ENCODE data around the gene PRRT1B.
"Not testable (repeated sequence)": the region's sequence is repeated elsewhere in the genome, so short reads cannot be mapped to it uniquely, and the experiment has no call there.

PRRT1B gene

DNA sequence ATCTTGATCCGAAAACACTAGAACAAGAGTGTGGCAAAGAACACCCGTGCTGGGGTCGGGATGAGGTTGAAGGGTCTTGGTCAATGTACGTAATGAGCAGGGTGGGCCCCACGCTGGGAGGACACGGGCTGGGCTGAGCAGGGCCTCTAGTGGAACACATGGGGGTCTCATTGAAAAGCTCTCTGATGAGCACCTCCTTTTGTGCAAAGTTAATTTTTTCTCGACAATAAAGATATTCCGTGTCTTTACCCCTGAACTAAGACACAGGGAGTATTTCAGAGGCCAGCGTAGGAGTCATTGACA lies 22.3 kb upstream of the PRRT1B start:
- DNase-seq, result no peak

DNA sequence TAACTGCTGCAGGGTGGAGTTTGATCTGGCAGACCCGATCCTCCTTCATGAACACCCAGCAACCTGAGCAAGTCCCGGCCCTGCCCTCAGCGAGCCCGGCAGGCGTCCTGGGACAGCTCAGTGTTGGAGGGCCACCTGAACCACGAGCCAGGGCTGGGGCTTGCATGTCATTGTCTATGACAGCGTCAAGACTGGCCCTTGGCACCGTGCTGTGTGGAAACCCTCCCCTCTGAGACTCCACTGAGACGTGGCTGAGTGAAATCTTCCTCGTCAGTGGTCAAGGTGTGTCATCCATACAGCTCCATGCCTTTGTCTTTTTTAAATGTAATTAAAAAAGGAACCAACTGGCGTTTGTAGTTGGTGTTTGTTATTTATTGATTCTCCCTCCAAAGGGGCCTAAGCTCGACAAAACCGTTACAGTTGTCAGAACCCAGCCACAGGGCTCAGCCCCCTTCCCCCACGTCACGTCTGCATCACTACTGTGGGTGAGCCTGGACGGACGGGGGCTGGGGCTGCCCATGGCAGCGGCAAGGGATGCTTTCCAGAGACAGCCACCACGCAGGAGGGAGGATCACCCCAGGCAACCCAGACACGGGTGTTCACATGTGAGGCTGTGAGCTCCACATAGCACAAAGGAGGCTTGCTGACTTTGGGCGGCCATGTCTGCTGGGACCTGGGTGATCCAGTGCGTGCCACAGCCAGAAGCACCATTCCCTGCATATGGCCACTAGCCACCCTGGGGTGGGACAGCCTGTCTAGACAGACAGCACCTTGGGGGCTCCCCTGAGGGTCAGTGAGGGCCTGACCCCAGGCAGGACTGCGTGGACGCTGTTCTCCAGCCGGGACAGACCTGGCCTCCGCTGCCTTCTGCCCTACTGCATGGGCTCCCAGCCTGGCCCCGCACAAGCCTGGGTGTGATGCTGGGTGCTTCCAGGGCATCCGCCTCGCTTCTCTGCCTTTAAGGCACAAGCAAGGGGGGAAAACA lies 21.6 kb upstream of the PRRT1B start:
- no peak for DNase-seq

DNA sequence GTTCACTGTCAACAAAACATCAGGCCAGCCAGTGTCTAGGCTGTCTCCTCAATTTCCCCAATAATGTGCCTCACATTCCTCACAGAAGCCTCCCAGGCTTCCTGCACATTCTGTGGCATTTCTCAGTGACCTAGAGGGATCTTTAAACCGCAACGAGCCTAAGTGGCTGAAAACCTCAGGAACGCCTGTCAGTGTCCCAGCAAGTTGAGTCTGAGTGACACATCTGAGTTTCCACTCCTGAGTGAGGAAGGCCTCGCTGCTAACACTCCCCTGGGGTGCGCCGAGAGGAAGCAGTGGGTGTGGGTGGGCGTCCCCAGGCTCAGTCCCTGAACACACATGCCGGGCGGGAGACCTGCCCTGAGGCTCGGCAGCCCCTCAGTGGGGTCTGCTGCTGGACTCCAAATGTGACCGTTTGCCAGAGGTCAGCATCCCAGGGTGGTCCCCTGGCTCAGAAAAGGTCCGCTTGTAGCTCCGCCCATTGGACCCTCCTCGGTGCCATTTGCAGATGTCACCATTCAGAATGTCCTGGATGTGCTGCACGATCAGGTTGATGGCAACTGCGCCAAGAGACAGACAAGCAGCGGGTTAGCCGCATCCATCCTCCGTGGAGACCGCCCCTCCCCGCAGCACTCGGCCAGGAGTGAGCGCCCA lies 20.5 kb upstream of the PRRT1B start:
- no peak for DNase-seq

GRCh38 chr9:131525643-131526565 lies 19.4 kb upstream of the PRRT1B start:
- no peak for DNase-seq

GRCh38 chr9:131528186-131528585 lies 17.1 kb upstream of the PRRT1B start:
- DNase-seq, result no peak

GRCh38 chr9:131528886-131529505 lies 16.3 kb upstream of the PRRT1B start:
- no peak for DNase-seq

- DNase-seq, result no peak
Measured at GRCh38 chr9:131529597-131530545, 15.5 kb upstream of the PRRT1B start.

DNA sequence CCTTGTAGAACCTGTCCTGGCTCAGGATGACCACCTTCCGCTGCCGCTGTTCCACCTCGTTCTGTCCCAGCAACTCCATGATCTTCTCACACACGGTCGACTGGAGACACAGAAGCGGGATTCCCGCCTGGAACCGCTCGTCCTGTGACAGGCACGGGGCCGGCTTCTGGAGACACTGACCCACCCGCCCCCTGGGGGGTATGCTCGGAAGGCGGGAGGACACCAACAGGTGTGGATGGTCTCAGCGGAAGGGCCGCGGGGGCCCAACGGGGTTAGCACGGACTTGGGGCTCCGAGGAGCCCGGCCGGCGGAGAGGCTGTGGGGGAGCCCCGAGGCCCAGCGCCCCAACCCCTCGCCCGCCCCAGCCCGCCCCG lies 14.8 kb upstream of the PRRT1B start:
- DNase-seq, result peak; percentile 23 to 41

GRCh38 chr9:131530920-131531832 lies 14.1 kb upstream of the PRRT1B start, which contains the start of gene UCK1:
TSS of gene UCK1 (minus strand) at chr9:131531263. CDS start at chr9:131531174, 89 bp downstream.
- DNase-seq, result peak; percentile 72 to 77

GRCh38 chr9:131534721-131535237 lies 10.5 kb upstream of the PRRT1B start:
- DNase-seq, result no peak

DNA sequence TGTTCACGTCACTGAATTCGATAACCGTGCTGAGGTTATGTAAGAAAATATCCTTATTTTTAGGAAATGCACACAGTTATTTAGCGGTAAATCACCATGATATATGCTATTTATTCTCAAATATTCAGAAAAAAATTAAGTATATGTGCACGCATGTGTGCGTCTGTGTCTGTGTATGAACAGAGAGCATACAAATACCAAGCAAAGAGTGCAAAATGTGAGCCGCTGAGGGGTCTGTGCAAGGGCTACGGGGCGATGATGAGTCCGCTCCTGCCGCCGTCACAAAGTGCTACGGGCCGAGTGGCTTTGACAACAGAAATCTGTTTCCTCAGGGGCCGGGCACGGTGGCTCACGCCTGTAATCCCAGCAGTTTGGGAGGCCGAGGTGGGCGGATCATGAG lies 7.4 kb upstream of the PRRT1B start:
- DNase-seq, result no peak

DNA sequence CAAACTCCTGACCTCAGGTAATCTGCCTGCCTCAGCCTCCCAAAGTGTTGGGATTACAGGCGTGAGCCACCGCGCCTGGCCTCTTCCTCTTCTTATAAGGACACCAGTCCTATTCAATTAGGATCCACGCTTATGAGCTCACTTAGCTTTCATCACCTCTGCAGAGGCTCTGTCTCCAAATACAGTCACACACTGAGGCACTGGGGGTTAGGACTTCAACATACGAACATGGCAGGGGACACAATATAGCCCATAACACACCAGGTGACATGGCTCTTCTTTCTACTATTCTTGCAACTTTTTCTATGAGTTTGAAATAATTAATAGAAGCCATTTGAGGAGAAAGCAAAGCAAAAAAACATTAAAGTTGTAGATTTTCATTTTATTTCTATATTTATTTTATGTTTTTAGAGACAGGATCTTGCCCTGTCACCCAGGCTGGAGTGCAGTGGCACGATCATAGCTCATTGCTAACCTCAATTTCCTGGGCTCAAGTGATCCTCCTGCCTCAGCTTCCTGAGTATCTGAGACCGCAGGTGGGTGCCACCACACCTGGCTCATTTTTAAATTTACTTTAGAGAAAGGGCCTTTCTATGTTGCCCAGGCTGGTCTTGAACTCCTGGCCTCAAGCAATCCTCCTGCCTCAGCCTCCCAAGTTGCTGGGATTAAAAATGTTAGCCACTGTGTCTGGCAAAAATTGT lies 6.0 kb upstream of the PRRT1B start:
- no peak for DNase-seq

DNA sequence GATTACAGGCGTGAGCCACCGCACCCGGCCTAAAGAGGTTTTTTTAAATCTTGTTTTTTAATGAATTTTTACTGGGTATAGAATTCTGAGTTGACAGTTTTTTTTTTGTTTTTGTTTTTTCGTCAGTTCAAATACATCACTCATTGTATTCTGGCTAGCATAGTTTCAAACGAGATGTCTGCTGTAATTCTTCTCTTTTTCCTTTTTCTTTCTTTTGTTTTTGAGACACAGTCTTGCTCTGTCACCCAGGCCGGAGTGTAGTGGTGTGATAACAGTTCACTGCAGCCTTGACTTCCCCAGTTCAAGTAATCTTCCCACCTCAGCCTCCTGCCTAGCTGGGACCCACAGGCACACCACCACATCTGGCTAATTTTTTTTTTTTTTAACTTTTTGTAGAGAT lies 2.2 kb upstream of the PRRT1B start:
- DNase-seq, result no peak

- no peak for DNase-seq
Measured at GRCh38 chr9:131545786-131546335, 538 bp downstream of the PRRT1B start.

DNA sequence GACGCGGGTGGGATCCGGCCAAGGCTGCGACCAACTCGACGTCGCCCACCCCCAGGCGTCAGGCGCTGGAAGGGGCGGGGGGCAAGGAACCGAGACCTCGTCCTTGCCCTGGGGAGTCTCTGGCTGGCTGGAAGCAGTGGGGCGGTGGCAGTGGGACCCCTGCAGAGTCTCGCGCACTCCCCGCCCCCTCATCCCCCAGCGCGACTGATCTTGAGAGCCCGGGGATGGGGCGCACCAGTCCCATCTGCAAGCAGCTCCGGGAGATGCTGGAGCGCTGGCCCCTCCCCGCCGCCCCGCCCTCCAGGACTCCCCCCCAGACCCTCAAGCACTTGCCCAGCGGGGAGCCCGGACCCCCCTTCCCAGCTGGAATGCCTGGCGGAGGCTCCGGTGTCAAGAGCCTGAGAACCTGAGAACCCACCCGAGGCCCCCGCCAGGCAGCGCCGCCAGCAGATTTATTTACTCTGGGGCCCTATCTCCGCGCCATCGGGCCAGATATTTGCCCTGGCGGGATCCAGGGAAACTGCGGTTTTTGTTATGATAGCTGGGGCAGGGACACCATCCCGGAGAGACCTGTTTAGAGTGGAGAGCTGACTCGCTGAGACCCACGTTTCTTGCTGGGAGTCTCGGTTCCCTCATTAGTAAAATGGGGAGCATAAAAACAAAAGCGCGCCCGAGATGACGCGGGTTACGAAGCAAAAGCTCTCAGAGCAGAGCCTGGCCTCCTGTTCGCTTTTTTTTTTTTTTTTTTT lies 1.2 kb downstream of the PRRT1B start:
- DNase-seq, result peak; percentile 28 to 40

- not testable (repeated sequence) for DNase-seq
Measured at GRCh38 chr9:131549186-131549585, 3.9 kb downstream of the PRRT1B start.

DNA sequence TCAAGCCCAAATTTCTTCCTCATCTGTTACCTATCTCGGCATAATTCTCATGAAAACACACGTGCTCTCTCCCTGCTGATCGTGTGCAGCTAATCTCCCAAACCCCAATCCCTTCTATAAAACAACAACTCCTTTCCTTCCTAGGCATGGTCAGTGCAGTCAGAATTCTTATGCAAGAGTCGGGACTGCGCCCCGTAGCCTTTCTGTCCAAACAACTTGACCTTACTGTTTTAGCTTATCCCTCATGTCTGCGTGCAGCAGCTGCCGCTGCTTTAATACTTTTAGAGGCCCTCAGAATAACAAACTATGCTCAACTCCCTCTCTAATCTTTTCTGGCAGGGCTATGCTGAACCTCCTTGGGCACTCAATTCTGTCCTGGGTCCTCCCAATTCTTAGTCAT lies 5.1 kb downstream of the PRRT1B start:
- not testable (repeated sequence) for DNase-seq

DNA sequence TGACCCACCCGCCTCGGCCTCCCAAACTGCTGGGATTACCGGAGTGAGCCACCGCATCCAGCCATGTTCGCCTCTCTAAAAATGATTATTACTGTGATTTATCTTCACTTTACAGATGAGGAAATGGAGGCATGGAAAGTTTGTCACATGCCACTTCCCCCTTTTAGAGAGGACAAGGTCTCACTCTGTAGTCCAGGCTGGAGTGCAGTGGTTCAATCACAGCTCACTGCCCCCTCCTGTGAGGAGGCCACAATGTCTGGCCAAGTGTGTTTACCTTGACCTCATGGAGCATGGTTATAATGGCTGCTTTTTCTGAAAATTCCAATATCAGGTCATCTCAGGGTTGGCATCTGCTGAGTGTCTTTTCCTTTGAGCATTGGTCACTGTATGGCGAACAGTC lies 6.7 kb downstream of the PRRT1B start:
- DNase-seq, result no peak
